Umbilical cord (tissue), 2 donors: ENCODE results near the gene SLC38A9. TPM values are rescaled to one million over a fixed set of nuclear protein-coding genes. Genes with fewer than 3 reads are reported as not detected.
"Not testable (repeated sequence)": the region's sequence is repeated elsewhere in the genome, so short reads cannot be mapped to it uniquely, and the experiment has no call there.

Experiments used
- DNase-seq: peaks from one replicate; pipeline ENCODE4 v3.0.0-alpha.2; 2015; ENCODE audit warnings: low spot score
- total RNA-seq: library from RNA; depleted of rRNA; stranded (reverse); fragments of >200 nt; gene quantifications from one replicate; pipeline ENCODE4 v1.2.3, GENCODE V29; 2014; ENCODE audit warnings: low replicate concordance; ENCODE audit not compliant: insufficient read depth

SLC38A9 gene
- total RNA-seq, 1 donor from 2014 or later, result 45.5 TPM

GRCh38 chr5:55610542-55610941 is 101.6 kb downstream of the SLC38A9 start:
- DNase-seq, result no peak

GRCh38 chr5:55609413-55609812 is 102.7 kb downstream of the SLC38A9 start:
- DNase-seq, result no peak

DNA sequence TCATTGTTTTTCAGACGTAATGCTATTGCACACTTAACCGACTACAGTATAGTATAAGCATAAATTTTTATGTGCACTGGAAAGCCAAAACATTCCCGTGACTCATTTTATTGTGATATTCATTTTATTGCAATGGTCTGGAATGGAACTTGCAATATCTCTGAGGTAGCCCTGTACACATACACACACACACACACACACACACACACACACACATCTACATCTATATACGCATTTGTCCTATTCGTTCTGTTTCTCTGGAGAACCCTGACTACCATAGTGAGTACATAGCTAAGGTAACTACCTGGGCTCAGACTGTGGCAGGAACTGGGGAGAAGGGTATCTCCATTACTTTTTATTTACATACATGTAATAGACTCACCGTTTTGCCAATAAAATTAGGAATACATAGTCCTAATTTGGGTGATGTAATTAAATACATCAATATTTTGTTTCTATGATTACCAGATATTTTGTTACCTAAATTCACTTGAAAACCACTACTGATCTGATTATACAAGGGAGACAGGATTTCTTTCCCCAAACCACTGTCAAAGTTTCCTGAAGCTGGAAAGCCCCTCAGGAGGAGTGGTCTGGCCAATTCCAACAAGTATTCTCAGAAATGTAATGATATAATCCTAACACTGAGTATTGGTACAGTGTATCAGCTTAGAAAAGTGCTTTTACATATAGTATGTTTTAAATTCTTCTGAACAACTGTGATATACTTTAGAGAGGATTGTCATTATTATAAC is 103.4 kb downstream of the SLC38A9 start:
- no peak for DNase-seq

DNA sequence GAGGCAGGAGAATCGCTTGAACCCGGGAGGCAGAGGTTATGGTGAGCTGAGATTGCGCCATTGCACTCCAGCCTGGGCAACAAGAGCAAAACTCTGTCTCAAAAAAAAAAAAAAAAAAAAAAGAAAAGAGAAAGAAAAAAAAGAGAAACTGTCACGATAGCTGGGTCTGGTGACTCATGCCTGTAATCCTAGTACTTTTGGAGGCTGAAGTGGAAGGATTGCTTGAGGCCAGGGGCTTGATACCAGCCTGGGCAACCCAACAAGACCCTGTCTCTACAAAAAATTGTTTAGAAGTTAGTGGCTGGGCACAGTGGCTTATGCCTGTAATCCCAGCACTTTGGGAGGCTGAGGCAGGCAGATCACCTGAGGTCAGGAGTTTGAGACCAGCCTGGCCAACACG is 104.8 kb downstream of the SLC38A9 start:
- not testable (repeated sequence) for DNase-seq

- peak; percentile 73 for DNase-seq
Measured at GRCh38 chr5:55604611-55605067, 107.5 kb downstream of the SLC38A9 start.

DNA sequence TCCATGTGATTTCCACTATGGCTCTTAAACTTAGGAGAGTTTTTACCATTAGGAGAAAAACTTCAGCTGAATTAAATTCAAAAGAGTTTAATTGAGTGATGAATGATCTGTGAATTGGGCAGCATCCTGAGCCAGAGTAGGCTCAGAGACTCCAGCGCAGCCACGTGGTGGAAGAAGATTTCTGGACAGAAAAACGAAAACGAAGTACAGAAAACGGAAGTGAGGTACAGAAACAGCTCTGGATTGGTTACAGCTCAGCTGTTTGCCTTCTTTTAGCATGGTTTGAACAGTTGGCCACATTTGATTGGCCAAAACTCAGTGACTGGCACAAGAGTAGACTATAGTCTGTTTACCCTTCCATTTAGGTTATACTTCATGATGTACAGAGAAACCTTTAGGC is 108.2 kb downstream of the SLC38A9 start:
- DNase-seq, result peak; percentile 52

GRCh38 chr5:55601628-55602027 is 110.5 kb downstream of the SLC38A9 start:
- no peak for DNase-seq

DNA sequence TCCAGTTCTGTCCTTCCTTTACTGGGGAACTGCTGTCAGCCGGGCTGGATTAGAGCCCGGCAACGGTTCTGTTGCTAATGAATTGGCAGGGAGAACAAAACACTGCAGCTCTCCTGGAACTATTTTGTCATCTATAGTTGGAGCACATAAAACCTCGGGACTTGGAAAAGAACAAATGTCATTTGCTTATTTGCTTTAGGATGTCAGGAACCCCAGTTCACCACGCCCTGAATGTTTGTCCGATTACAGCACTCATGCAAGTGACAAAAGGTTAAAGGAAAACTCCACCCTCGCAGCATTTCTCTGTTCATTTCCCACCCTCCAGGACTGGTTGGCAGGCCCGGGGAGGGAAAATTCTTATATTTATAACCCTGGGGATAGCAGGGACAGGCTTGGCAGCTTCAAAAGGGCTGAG is 110.9 kb downstream of the SLC38A9 start:
- DNase-seq, result peak; percentile 94

DNA sequence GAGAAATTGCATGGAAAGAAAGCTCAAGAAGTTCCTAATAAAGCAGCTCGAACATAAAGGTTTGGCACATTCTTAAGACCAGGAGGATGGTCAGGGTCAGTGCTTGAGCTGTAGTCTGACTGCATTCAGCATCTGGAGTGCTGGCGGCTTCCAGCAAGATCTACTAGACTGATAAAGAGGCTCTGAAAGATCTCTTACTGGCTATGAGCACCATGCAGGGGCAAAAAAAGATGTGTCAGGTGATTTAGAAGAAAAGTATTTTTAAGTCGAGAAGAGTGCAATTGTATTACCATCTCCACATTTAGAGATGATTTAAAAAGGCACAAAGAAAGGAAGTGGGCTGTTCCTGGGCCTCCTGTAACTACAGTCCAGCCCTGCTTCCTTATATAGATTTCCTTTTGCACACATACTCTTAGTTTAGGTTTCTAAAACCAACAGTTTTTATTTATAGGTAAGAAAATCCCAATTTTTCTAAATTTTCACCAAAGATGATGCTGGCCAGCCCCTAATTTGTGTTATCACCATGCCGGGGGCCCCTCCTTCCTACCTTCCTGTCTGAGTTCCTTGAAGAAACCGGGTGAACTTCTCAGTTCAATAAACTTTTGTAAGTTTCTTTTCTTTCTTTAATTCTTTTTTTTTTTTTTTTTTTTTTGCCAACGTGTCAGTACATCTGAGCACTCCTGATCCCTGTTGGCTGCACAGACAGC is 111.5 kb downstream of the SLC38A9 start:
- DNase-seq, result peak; percentile 92

GRCh38 chr5:55600086-55600485 is 112.0 kb downstream of the SLC38A9 start:
- no peak for DNase-seq

GRCh38 chr5:55599148-55600050 is 112.7 kb downstream of the SLC38A9 start:
- DNase-seq, result no peak

- DNase-seq, result peak; percentile 96
Measured at GRCh38 chr5:55597014-55597981, 114.8 kb downstream of the SLC38A9 start.

GRCh38 chr5:55594671-55595070 is 117.5 kb downstream of the SLC38A9 start:
- DNase-seq, result no peak

GRCh38 chr5:55593115-55593472 is 119.0 kb downstream of the SLC38A9 start:
- peak; percentile 62 for DNase-seq

- no peak for DNase-seq
Measured at GRCh38 chr5:55592388-55593114, 119.6 kb downstream of the SLC38A9 start.

- DNase-seq, result peak; percentile 62
Measured at GRCh38 chr5:55591686-55592085, 120.4 kb downstream of the SLC38A9 start.

- no peak for DNase-seq
Measured at GRCh38 chr5:55585206-55585610, 126.9 kb downstream of the SLC38A9 start.

DNA sequence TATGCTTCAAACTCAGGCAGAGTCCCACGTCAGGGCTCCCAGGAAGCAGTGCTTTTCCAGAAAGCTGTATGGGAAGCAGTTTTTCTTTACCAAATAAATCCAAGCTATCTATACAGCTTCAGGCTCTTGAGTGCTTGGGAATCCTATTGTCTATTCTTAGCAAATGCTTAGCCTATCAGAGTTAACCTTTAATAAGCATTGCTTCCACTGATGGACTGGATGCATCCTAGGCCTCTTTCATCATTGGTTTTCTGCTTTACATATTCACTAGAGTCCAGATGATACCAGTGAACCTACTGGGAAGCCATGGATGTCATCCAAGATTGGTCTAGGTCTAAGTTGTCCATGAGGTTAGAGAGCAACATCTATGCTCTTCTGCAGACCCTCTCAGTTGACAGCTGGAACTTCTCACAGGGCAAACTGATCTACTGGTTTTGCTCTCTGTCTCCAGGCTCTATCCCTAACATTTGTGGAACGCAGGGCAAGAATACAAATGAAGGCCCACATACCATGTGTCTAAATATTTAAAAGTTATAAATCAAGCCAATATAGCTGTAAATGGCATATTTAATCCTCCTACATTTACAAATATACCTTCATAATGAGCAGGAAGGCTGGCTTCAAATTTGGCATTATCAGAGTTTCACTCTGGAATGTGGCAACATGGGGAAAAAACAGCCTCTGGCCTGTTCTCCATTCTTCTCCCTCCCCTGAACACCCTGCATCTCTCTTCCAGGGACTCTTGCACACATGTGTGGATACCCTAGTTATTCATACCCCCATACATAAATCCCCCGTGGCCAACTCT is 127.5 kb downstream of the SLC38A9 start:
- DNase-seq, result no peak

- no peak for DNase-seq
Measured at GRCh38 chr5:55583578-55583977, 128.5 kb downstream of the SLC38A9 start.
